GM21526 (cell line): Measurements from ENCODE around the gene CCSAP.
"Not testable (repeated sequence)": the region's sequence is repeated elsewhere in the genome, so short reads cannot be mapped to it uniquely, and the experiment has no call there.

Experiments used
- ATAC-seq: cut with Tn5 transposase; IDR thresholded peaks from one replicate; pipeline ENCODE4 v1.9.1; 2021; ENCODE audit warnings: moderate library complexity; ENCODE audit not compliant: unreplicated experiment, low FRiP score

The CCSAP gene

GRCh38 chr1:229342656-229343569, at the start of gene CCSAP:
Gene CCSAP (minus strand): TSS chr1:229343047. CDS start chr1:229342465, 582 bp downstream.
- peak; percentile 40 for ATAC-seq

GRCh38 chr1:229390130-229390529, 47.3 kb upstream of the CCSAP start:
- no peak for ATAC-seq

- no peak for ATAC-seq
Observed at GRCh38 chr1:229388897-229389580, 46.2 kb upstream of the CCSAP start.

- ATAC-seq = no peak
Observed at GRCh38 chr1:229385853-229386456, 43.1 kb upstream of the CCSAP start.

DNA sequence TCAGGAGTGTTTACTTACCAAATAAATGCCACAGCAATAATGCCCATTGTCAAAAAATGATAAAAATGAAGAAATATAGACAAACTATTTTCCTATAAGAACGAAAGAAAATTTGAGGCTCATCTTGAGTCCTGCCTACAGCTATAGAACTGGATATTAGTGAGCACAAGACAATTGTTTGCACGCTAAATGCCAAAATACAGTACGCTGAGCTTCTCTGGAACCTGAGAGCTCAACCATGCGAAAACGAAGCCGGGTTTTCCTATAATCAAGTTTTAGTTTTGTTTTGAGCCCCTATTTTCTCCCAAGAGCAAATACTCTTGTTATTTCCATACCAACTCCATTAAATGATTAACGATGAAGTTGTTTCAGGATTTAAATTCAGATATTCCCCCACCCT, 42.0 kb upstream of the CCSAP start:
- no peak for ATAC-seq

DNA sequence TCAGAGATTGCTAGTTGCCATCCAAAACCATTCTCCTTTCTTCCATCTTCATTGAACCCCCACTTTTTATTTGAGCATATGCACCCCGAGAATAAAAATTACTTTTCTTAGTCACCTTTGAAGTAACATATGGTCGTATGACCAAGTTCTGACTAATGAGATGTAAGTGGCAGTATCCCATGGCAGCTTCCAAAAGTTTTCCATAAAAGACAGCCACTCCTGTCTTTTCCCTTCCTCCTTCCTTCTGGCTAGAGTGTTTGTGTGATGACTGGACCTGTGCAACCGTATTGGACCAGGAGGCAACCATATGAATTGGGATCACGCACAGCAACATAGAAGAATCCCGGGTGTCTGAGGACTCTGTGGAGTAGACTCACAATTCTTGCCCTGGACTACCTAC, 41.1 kb upstream of the CCSAP start:
- ATAC-seq = no peak

GRCh38 chr1:229383188-229383587, 40.3 kb upstream of the CCSAP start:
- no peak for ATAC-seq

- ATAC-seq = no peak
Observed at GRCh38 chr1:229381234-229381633, 38.4 kb upstream of the CCSAP start.

- no peak for ATAC-seq
Observed at GRCh38 chr1:229380536-229381160, 37.8 kb upstream of the CCSAP start.

GRCh38 chr1:229379846-229380245, 37.0 kb upstream of the CCSAP start:
- no peak for ATAC-seq

- ATAC-seq = no peak
Observed at GRCh38 chr1:229378586-229379367, 35.9 kb upstream of the CCSAP start.

GRCh38 chr1:229378035-229378434, 35.2 kb upstream of the CCSAP start:
- ATAC-seq = not testable (repeated sequence)

DNA sequence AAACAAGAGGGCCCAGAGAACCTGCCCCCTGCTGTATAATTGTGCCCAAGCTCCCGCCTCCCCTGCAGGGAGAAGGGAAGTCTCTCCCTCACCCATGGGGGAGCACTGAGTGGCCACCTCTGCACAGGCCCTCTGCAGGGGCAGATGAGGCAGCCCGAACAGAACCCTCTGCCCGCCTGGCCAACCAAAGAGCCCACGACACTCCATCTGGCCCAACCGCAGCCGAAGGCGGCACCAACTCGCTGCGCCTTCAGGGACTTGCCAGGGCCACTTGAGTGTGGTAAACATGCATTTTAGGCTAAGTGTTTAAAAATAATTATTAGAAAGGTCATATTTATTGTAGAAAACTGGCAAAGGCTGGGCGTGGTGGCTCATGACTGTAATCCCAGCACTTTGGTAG, 34.6 kb upstream of the CCSAP start:
- no peak for ATAC-seq

DNA sequence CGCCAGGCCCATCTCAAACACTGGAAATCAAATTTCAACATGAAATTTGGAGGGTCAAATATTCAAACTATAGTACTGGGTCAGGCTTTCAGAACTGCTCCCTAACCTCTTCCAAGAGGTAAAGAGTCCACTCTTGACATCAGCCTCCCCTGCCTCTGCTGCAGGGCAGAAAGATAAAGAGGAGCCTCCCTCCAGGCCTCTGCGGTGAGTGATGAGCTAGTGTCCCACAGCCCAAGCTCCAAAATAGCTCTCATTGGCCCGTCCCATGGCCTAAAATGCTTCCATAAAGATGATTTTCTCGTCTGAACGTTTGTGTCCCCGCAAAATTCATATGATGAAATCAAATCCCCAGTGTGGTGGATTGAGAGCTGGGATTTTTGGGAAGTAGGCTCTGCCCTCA, 33.7 kb upstream of the CCSAP start:
- ATAC-seq = no peak

GRCh38 chr1:229374485-229374884, 31.6 kb upstream of the CCSAP start:
- ATAC-seq = no peak

DNA sequence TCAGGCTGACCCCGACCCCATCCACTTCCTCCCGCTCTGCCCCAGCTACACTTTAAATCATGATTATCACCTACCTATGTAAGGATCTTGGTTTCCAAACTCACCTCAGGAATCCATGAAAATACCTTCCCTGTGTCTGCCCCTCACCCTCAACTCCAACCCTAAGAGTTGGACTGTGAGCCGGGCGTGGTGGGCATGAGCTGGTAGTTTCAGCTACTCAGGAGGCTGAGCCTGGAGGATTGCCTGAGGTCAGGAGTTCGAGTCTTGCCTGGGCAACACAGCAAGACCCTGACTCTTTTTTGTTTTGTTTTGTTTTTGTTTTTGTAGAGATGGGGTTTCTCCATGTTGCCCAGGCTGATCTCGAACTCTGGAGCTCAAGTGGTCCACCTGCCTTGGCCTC, 30.5 kb upstream of the CCSAP start:
- no peak for ATAC-seq

- ATAC-seq = no peak
Observed at GRCh38 chr1:229372251-229372650, 29.4 kb upstream of the CCSAP start.

DNA sequence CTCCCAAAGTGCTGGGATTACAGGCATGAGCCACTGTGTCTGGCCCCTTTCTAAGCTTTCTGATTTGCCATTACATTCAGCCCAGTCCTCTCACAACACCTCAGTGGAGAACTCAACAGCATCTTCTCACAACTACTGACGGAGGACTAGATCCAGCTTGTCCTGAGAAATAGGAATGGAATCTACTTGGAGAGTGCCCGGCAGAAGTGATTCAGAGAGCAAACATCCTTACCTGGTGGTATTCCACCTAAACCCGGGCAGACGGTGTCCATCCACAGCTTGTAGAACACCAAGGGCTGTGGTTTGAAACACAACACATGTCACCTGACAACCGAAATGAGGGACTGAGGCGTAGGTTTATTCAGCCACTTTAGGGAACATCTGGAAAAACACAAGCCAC, 28.8 kb upstream of the CCSAP start:
- no peak for ATAC-seq

- ATAC-seq = no peak
Observed at GRCh38 chr1:229370601-229371021, 27.8 kb upstream of the CCSAP start.

DNA sequence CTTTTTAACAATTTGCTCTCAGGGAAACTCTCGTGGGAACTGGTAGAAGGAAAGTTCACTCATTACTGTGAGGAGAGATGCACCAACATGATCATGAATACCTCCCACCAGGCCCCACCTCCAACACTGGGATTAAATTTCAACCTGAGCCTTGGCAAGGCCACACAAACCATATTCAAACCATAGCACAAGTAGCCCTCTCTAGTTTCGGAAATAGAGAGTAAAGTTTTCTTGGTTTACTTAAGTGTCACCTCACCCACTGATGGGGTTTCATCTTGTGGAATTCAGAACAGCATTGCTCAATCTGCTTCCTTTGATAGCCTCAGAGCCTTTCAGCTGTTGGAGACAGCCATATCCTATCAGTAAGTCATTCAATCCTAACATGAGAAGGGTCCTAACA, 25.5 kb upstream of the CCSAP start:
- peak; percentile 58 for ATAC-seq
